HG03066 (cell line): ENCODE data around the gene PPP1R3E.

Experiments
- ATAC-seq: cut with Tn5 transposase; IDR thresholded peaks from one replicate; pipeline ENCODE4 v1.9.1; 2021; ENCODE audit warnings: low read depth; ENCODE audit not compliant: unreplicated experiment

The PPP1R3E gene

GRCh38 chr14:23252420-23253333 lies 50.0 kb downstream of the PPP1R3E start:
- no peak for ATAC-seq

- no peak for ATAC-seq
Measured at GRCh38 chr14:23252006-23252405, 50.7 kb downstream of the PPP1R3E start.

GRCh38 chr14:23249824-23250223 lies 52.8 kb downstream of the PPP1R3E start:
- no peak for ATAC-seq

- no peak for ATAC-seq
Measured at GRCh38 chr14:23248601-23249000, 54.1 kb downstream of the PPP1R3E start.
